ELR (cell line): ENCODE data around the gene ANKS1B.
"Not testable (repeated sequence)": the region's sequence is repeated elsewhere in the genome, so short reads cannot be mapped to it uniquely, and the experiment has no call there.

Experiments
- DNase-seq: peaks from one replicate; pipeline ENCODE4 v3.0.0-alpha.2; 2015; ENCODE audit warnings: low read depth

Gene ANKS1B

GRCh38 chr12:99861731-99862130, 123.0 kb downstream of the ANKS1B start:
- DNase-seq, result no peak

GRCh38 chr12:99859126-99859525, 125.6 kb downstream of the ANKS1B start:
- DNase-seq, result no peak

- no peak for DNase-seq
Measured at GRCh38 chr12:99852666-99853065, 132.1 kb downstream of the ANKS1B start.

- DNase-seq, result no peak
Measured at GRCh38 chr12:99847936-99848335, 136.8 kb downstream of the ANKS1B start.

- DNase-seq, result no peak
Measured at GRCh38 chr12:99834710-99835109, 150.0 kb downstream of the ANKS1B start.

GRCh38 chr12:99833397-99833796, 151.3 kb downstream of the ANKS1B start:
- DNase-seq, result no peak

GRCh38 chr12:99824900-99825542, 159.7 kb downstream of the ANKS1B start:
- DNase-seq, result no peak

- DNase-seq, result no peak
Measured at GRCh38 chr12:99822273-99822672, 162.5 kb downstream of the ANKS1B start.

GRCh38 chr12:99810718-99811593, 173.8 kb downstream of the ANKS1B start:
- peak; percentile 55 for DNase-seq

- DNase-seq, result no peak
Measured at GRCh38 chr12:99809909-99810308, 174.8 kb downstream of the ANKS1B start.

GRCh38 chr12:99806304-99806703, 178.4 kb downstream of the ANKS1B start:
- no peak for DNase-seq

GRCh38 chr12:99804715-99805114, 180.0 kb downstream of the ANKS1B start:
- DNase-seq, result no peak

GRCh38 chr12:99800605-99801004, 184.1 kb downstream of the ANKS1B start:
- DNase-seq, result no peak

- not testable (repeated sequence) for DNase-seq
Measured at GRCh38 chr12:99797931-99798330, 186.8 kb downstream of the ANKS1B start.

- no peak for DNase-seq
Measured at GRCh38 chr12:99783421-99783820, 201.3 kb downstream of the ANKS1B start.

GRCh38 chr12:99772274-99772673, 212.5 kb downstream of the ANKS1B start:
- no peak for DNase-seq

- DNase-seq, result no peak
Measured at GRCh38 chr12:99771659-99772058, 213.1 kb downstream of the ANKS1B start.

GRCh38 chr12:99769396-99769980, 215.2 kb downstream of the ANKS1B start:
- DNase-seq, result no peak

- DNase-seq, result no peak
Measured at GRCh38 chr12:99768758-99769157, 216.0 kb downstream of the ANKS1B start.

- peak; percentile 49 for DNase-seq
Measured at GRCh38 chr12:99767809-99768208, 216.9 kb downstream of the ANKS1B start.

- DNase-seq, result no peak
Measured at GRCh38 chr12:99766408-99766807, 218.3 kb downstream of the ANKS1B start.

- DNase-seq, result no peak
Measured at GRCh38 chr12:99765469-99766114, 219.1 kb downstream of the ANKS1B start.

- no peak for DNase-seq
Measured at GRCh38 chr12:99759444-99759843, 225.3 kb downstream of the ANKS1B start.
